ENCODE data around the gene ZNF454.

Gene ZNF454

DNA sequence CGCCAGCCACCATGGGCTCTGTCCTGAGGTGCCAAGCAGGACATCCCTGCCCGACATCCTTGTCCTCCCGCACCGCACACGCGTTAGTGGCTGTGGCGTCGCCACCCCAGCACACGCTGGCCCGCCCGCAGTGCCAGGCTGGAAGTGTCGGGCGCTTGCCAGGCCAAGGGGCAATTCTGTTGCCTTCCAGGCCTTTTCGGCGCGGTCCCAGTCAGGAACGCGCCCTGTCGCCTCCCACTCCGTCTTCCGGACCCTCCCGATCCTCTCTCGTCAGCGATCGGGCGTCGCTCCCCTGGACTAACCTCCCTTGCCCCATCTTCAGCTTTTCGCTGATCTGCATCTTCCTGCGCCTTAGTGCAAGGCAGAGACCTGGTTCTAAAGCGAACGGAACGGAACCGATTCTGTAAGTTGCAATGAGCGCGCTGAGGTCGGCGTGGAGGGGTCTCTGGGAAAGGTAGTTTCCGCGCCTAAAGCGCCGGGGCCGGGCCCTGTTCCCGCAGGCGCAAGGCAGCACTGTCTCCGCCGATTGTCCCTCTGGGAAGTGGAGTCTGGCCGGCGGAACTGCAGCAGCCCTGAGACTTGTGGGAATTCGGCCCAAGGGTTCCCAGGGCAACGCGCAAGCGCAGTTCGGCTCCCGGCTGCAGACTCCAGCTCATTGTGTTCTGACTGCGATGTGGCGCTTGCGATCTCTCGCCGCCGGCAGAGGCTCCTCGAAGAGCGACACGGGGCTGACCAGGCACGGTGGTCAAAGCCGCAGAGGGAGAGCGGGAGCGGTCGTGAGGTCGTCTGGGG, at the start of gene ZNF454:
Gene ZNF454 (plus strand): TSS at position 630 of the 792 bp plus-strand sequence. CDS start 1,594 bp downstream, outside the sequence.
- DNase-seq (ENCODE audit: low read depth) = no peak

DNA sequence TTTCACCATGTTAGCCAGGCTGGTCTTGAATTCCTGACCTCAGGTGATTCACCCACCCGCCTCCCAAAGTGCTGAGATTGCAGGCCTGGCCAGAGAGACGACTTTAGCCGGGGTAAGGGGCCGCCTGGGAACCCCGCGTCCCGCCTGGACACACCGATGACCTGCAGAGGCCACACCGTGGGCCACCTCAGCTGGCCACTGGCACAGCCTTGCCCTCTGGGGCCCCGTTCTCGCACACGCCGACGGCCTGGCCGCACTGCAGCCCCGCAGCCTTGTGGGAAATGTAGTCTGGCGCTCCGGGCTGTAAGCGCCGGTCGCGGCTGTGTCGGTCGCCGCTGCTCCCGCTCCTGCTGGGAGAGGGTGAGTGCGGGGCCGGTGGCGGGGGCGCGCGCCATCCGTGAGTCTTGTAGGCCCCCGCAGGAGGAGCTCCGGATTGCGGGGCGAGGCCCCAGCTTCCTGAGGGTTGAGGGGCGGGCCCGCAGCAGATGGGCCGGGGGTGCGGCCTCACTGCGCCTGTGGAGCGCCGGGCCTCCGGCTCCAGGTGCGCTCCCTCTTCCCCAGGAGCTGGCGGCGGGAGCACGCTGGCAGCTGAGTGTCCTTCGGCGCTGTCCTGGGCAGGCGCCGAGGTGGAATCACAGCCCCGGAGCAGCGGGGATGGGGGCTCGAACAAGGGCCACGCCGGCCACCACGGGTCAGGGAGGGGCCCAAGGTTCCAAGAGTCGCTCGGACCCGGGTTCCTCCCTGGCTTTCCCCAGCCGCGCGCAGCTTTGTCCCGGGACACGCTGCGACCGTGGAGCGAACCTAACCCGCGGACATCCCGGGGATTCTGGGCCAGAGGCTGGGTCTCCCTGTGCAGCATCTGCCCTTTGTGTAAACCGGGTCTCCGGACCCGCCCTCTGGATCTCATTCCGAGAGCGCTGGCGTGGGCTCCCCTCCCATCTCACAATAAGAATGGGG, 45.1 kb upstream of the ZNF454 start, which contains the start of gene ZFP2:
Gene ZFP2 (plus strand): TSS at position 299 of the 957 bp plus-strand sequence. CDS start 35,401 bp downstream, outside the sequence.
- no peak for DNase-seq (ENCODE audit: low read depth)

DNA sequence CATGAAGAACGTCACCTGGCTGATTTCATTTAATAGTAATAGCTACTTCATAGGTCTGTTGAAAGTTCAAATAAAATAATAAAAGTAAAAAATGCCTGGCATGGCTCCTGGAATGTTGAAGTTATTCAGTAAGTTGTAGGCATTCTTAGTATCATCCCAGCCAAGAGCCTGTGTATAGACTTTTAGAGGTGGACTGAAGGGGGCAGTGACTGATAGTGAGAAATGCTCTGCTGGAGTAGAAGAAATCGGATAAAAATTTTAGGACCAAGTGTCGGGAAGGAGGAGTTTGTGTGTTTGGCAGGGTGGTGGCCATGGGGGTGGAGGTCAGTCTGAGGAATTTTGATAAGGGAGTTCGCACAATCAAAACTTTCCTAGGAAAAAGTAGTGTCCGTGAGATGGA, 41.7 kb upstream of the ZNF454 start:
- DNase-seq (ENCODE audit: low read depth) = no peak

DNA sequence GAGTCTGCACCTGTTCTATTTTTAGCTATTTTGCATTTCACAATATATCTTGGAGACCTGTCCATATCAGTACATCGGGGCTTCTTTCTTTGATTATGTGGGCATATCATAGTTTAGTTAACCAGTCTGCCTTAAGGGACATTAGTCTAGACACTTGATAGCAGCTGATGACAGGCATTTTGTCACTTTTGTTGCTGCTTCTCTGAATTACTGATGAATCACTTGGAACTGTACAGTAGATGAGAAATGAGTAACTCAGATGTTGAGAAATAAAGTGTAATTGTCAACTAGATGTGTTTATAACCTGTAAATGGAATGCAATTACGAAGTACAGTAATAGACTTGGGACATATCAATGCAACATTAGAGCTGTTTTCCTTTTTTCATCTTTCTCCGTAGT, 38.1 kb upstream of the ZNF454 start:
- DNase-seq (ENCODE audit: low read depth) = no peak

DNA sequence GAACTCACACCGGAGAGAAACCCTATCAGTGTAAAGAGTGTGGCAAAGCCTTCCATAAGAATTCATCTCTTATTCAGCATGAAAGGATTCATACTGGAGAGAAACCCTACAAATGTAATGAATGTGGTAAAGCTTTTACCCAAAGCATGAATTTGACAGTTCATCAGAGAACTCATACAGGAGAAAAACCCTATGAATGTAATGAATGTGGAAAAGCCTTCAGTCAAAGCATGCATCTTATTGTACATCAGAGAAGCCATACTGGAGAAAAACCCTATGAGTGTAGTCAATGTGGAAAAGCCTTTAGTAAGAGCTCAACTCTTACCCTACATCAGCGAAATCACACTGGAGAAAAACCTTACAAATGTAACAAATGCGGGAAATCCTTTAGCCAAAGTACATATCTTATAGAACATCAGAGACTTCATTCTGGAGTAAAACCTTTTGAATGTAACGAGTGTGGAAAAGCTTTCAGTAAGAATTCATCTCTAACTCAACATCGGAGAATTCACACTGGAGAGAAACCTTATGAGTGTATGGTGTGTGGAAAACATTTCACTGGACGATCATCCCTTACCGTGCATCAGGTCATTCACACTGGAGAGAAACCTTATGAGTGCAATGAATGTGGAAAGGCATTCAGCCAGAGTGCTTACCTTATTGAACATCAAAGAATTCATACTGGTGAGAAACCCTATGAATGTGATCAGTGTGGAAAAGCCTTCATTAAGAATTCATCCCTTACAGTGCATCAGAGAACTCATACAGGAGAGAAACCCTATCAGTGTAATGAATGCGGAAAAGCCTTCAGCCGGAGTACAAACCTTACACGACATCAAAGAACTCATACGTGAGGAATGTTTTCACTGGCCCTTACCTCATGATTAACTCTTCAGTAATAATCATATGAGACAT, 8.9 kb upstream of the ZNF454 start:
- no peak for DNase-seq (ENCODE audit: low read depth)

DNA sequence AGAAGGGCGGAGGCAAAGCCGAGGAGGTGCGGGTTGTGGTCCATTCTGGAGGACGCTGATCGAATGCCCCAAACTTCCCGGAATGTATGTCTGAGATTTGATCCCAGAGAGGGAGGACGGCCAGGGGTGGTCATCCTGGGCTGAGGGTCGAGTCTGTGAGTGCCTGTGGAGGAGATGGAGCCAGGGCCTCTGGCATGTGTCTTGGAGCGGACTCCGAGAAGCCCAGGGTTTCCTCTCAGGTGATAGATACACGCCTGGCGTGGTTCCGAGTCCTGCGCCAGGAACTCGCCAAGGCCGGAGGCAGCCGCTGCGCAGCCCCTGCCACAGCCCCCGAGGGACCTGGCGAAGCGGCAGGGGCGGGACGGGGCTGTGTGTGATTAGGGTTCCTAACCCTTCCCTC, 363 bp downstream of the ZNF454 start:
- DNase-seq (ENCODE audit: low read depth) = no peak

DNA sequence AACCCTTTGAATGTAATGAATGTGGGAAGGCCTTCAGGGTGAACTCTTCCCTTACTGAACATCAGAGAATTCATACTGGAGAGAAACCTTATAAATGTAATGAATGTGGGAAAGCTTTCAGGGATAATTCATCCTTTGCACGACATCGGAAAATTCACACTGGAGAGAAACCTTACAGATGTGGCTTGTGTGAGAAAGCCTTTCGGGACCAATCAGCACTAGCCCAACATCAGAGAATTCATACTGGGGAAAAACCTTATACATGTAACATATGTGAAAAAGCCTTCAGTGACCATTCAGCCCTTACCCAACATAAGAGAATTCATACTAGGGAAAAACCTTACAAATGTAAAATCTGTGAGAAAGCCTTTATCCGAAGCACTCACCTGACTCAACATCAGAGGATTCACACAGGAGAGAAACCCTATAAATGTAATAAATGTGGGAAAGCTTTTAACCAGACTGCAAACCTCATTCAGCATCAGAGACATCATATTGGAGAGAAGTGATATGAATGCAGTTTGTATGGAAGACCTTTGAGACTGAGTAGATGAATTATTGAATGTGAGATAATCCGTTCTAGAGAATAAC, 24.6 kb downstream of the ZNF454 start:
- no peak for DNase-seq (ENCODE audit: low read depth)

DNA sequence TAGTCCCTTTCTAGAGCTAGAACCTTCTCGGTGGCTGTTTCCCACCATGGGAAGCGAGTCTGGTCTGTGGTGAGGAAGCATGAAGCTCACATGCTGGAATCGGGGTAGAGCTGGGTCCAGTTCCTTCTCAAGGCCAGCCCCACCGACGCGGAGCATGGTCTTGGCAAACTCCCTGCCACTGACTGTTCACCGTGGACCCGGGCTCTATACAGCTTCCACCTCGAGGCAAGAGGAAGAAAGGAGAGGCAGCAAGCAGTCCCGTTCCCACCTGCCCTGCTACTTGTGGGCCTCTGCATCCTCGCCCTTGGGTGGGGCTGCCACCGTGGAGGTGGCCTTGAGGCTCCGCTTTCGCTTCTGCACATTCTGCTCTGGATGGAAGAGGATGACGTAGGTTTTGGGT, 40.4 kb downstream of the ZNF454 start:
- no peak for DNase-seq (ENCODE audit: low read depth)

DNA sequence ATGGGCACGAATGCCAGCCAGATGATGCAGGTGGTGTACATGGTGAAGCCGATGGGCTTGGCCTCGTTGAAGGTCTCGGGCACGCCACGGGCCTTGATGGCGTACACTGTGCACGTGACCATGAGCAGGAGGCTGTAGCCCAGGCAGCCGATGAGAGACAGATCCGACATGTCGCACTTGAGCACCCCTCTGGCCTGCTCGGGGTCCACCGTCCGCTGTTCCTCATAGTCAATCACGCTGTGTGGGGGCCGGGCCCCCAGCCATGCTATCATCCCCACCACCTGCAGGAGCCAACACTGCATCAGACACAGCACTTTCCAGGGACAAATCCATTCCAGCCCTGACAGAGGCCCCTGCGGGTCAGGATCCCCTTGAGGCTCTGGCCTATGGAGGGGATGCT, 41.9 kb downstream of the ZNF454 start:
- DNase-seq (ENCODE audit: low read depth) = no peak

DNA sequence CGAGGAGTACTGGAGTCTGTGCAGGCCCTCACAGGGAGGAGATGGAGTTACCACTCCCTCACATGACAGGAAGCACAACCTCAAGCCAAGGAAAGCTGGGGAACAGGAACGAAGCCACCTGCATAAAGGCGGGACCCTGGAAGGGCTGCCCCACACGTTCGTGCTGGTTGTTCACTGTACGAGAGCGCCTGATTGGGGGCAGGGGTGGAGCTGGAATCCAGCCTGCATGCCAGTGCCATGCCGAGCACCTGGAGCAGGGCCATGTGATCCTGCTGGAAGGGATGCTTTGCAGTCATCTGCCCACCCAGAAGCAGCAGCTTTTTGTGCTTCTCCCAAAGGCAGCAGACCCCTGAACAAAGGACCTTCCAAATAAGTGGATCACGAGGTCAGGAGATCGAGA, 42.7 kb downstream of the ZNF454 start:
- DNase-seq (ENCODE audit: low read depth) = no peak

DNA sequence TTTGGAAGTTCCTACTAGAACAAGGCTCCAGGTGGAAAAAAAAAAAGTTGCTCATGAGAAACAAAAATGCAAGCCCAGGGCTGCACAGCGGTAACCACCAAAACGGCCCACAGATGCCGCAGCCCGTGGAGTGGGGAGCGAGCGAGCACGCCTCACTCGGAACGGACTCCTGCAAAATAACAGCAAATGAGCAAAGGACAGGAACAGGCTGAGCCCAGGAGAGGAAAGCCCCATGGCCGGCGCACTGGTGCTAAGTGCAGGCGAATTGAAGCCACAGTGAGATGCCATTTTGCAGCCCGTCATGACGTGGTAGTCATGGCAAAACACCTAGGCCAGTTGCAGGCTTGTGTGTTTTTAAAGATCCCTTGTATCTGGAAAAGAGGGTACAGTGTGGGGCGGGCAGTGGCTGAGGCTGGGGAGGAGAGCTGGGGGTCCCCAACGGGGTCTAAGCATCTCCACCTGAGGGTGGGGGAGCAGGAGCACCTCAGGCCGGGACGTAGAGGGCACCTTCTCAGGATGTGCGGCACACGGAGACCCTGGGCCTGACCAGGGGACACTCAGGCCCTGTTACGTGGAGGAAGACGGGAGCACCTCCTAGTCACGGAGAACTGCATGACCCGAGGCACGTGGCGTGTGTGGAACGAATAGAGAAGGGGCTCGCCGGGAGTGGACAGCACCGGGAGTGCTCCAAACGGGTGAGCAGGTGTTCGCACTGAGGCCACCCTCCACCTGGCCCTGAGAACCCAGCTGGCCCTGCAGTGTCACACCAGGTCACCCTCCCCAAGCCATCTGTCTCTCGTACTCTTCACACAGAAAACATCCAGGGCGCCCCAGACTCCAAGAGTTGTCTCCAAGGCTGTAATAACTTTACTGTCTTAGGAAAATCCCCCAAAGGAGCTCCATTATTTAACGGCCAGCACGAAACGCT, 43.4 kb downstream of the ZNF454 start:
- DNase-seq (ENCODE audit: low read depth) = no peak

DNA sequence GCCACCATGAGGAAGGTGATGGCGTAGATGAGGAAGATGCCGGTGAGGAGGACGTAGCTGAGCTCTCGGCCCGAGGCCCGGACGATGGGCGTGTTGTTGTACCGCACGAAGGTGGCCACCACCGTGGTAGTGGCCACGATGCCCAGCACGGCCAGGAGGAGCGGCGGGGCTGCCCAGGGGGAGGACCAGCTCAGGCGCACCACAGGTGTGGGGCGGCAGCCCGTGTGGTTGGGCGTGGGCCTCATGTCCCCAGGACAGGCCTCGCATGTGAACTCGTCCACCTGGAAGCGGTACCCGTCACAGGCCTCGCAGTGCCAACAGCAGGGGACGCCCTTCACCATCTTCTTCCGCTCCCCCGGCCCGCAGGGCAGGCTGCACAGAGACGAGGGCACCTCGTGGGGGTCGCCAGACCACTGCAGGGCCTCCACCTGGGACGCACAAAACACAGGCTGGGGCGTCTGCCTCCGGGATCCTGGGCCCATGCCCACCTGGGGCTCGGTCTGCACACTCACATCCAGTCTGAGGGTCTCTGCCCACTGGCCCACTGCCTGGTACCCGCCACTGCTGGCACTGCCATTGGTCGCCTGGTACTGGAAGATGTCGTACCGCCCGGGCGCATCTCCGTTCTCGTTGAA, 45.4 kb downstream of the ZNF454 start:
- DNase-seq (ENCODE audit: low read depth) = no peak

DNA sequence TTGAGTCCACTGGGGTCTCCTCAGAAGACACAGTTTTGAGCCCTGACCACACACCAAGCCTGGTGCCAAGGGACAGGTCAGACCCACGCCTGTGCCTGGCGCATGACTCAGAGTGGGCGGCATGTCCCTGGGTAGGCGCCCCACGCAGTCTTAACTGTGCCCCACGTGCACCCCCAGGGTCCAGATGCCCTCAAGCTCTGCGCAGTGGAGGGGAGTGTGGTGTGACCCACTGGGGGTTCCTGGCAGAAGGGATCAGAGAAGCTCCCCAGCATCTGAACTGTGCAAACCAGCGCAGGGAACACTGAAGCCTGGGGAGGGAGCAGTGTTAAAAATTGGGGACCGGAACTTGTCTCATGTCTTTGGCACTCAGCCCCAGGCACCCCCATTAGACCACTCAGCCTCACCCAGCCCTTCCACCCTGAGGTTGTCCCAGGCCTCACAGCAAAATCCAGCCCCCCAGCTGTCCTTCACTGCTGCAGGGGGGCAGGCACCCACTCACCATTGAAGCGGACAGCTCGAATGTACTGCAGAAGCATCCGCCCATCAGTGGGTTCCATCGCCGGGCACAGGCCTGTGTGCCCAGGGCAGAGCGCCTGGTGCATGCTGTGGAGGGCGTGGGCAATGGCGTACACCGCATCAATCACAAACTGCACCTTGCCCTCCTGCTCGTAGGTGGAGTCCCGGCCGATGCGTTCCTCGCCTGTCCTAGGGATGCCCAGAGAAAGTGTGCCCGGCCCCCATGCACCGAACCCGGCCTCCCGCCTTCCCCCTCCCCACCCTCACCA, 47.6 kb downstream of the ZNF454 start:
- DNase-seq (ENCODE audit: low read depth) = no peak

DNA sequence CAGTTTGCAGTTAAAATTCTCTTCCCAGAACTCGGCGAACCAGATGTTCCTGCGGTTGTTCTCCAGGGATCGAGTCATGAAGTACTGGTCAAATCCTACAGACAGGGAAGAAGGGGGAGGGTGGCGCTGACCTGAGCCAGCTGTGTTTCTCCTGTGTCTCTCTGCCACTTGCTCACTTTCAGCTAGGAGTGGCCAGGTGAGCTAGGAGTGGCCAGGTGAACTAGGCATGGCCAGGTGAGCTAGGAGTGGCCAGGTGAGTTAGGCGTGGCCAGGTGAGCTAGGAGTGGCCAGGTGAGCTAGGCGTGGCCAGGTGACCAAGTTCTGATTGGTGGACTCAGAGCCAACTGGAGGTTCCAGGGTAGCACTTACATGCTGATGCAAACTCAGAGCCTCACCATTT, 48.3 kb downstream of the ZNF454 start:
- no peak for DNase-seq (ENCODE audit: low read depth)

DNA sequence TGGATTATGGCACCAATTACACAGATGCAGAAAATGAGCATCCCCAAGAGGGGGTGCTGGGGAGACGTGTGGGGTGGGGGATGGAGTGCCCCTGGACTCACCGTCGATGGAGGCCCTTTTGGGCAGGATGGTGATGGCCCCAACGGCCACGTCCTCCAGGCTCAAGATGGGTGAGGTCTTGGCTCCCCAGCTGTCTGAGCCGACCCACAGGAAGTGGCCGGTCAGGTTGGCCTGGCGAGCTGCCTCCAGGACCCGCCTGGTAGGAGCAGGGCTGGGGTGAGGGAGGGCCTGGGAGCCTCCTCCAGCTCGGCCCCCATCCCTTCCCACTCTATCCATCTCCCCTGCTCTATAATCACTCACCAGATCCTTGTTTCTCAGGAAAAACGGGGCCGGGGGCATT, 49.5 kb downstream of the ZNF454 start:
- no peak for DNase-seq (ENCODE audit: low read depth)

DNA sequence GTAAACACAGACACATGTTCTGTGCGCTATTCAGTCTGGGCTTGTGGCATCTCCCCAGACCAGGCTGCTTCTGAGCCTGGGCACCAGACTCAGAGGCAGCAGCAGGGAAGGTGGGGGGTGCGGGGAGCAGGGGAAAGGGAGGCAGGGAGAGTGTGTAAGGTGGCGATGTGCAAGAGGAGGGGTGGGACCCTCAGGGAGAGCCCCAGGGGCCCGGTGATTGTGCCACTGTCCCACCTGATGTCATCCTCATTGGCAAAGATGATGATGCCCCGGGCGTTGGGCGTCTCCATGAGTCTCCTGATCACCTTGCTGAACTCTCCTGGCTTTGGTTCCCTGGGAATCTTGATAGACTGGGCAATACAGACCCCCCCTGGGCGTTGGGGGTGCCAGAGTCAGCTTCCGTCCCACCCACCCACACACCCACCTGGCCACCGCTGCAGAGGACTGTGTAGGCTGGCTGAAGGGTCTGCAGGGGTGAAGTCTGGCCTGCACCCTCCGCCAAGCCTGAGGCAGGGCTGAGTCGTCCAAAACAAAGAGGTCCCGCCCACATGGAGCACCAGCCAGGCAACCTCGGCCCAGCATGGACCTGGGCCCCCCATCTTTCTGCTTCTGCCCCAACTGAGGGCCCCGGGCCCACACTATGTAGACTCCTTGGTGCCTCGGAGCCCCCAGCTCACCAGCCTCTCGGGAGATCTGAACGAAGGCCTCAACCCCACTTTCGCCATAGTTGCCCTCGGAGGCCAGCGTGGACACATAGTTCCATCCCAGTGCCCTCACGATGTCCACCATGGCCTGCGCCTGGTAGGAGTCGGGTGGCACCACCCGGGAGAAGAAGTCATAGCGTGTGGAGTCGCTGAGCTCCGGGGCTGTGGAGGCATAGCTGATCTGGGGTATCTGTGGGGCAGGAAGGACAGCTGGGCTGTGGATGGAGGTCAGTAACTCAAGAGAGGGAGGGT, 50.5 kb downstream of the ZNF454 start:
- DNase-seq (ENCODE audit: low read depth) = no peak

DNA sequence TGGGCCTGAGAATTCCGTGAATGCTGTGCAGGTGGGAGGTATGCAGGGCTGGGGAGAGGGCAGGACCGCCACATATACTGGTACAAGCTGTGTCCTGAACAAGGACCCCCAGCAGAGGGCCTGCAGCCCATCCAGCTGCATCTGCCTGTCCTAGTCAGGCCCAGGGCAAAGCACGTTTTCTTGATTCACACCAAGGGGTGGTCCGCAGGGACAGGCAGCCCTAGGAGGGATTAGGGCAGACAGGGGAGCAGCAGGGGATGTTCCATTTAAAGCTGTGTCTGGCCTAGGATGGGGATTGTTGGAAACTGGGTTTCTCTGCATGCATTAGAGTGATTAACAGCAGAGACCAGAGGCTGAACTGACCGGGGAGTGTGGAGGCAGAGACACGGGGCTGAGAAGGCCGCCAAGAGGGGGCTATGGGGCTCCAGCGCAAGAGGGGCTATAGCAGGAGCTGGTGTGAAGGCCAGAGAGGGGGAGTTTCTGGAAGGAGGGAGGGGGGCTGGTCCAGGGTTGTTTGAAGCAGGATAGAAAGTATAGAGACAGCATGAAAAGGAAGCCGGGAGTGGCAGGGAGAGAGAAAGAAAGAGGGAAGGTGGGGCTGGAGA, 51.4 kb downstream of the ZNF454 start:
- DNase-seq (ENCODE audit: low read depth) = no peak

Measured in activated T-cell treated with anti-CD3 and anti-CD28 coated beads for 1 hour (primary cell).